ENCODE data around the gene EBF4.

DNA sequence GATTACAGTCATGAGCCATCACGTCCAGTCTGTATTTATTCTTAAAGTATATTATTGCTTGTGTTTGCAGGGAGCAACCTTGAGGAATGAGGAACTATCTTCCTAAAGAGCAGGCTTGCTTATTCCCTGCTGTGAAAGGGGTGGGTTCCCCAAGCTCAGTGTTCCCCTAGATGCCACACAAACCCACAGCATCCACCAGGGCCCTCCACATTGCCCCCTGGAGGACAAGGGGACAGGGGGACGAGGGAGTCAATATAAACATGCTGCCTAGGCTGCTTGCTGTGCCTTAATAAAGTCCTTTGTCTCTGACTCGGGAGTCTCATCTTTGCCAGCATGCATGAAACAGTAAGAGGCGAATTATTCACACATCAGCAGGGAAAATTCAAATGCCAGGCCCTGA, 20.6 kb upstream of the EBF4 start:
- TF ChIP-seq, protein P1, sequence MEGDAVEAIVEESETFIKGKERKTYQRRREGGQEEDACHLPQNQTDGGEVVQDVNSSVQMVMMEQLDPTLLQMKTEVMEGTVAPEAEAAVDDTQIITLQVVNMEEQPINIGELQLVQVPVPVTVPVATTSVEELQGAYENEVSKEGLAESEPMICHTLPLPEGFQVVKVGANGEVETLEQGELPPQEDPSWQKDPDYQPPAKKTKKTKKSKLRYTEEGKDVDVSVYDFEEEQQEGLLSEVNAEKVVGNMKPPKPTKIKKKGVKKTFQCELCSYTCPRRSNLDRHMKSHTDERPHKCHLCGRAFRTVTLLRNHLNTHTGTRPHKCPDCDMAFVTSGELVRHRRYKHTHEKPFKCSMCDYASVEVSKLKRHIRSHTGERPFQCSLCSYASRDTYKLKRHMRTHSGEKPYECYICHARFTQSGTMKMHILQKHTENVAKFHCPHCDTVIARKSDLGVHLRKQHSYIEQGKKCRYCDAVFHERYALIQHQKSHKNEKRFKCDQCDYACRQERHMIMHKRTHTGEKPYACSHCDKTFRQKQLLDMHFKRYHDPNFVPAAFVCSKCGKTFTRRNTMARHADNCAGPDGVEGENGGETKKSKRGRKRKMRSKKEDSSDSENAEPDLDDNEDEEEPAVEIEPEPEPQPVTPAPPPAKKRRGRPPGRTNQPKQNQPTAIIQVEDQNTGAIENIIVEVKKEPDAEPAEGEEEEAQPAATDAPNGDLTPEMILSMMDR (IDR thresholded peaks at IDR 0.05) = no peak
- no peak for TF ChIP-seq POLR2A (IDR thresholded peaks at IDR 0.05)

Measured in prostate gland (tissue), 2 donors.